ENCODE measurements around the gene SLC39A1.
"Not testable (repeated sequence)": the region's sequence is repeated elsewhere in the genome, so short reads cannot be mapped to it uniquely, and the experiment has no call there.

Gene SLC39A1, protein sequence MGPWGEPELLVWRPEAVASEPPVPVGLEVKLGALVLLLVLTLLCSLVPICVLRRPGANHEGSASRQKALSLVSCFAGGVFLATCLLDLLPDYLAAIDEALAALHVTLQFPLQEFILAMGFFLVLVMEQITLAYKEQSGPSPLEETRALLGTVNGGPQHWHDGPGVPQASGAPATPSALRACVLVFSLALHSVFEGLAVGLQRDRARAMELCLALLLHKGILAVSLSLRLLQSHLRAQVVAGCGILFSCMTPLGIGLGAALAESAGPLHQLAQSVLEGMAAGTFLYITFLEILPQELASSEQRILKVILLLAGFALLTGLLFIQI

DNA sequence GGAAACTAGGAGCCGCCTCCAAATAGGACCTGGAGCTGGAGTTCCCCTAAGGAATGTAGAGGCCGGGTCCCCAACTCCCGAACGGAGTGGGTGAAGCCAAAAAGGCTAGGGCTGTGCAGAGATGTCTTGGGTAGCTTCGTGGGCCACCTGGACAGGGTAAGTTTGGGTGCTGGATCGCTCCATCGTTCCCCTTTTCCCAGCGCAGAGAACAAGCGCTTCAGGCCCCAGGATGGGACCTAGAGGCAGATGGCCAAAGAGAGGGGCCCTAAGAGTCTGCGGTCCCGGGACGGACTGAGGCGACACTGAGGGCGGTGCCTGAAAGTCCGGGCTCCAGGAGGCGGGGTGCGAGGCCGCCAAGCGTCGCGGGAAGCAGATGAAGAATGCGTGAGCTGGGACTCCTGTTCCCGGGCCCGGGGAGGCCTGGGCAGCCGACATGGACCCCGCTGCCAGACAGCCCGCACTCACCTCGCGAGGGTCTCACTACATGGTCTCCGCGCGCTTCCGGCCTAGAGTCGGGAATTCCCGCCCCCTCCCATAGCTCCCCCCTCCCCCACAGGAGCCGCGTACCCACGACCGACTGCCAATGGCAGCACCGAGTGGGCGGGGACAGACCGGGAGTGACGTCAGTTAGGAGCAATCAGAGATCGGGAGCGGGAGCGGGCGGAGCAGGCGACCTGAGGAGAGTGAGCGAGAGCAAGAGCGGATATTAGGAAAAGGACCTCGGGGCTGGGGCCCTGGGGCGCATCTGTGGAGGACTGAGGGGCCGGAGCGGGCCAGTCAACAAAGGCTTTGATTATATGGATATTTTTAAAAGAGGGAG lies at the start of gene SLC39A1:
Gene SLC39A1, minus strand, starts transcription at position 508 of the 820 bp plus-strand sequence. CDS start 822 bp downstream, outside the sequence.
- peak; percentile 98 for DNase-seq

DNA sequence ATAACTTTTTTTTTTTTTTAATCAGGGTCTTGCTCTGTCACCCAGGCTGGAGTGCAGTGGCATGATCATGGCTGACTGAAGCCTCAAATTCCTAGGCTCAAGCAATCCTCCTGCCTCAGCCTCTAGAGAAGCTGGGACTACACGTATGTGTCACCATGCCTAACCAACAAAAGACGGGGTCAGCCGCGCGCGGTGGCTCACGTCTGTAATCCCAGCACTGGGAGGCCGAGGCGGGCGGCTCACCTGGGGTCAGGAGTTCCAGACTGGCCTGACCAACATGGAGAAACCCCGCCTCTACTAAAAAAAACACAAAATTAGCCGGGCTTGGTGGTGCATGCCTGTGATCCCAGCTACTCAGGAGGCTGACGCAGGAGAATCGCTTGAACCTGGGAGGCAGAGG lies 49.2 kb upstream of the SLC39A1 start:
- not testable (repeated sequence) for DNase-seq

DNA sequence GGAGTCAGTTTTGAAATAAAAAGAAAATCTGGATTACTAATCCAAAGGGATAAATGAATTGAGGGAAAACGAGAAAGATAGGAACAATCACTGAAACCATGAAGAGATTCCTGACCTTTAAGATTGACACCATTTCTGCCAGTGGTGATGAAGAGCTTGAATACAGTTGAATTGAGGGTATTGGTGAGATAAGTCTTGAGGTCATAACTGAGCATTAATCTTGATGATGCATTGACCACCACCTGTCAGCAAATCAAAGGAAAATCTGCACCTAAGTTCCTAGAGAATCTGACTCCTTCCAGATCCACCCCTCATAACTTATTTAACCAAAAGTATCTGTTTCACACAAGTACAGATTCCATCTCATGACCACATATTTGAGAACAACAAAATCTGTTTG lies 48.8 kb upstream of the SLC39A1 start:
- no peak for DNase-seq

DNA sequence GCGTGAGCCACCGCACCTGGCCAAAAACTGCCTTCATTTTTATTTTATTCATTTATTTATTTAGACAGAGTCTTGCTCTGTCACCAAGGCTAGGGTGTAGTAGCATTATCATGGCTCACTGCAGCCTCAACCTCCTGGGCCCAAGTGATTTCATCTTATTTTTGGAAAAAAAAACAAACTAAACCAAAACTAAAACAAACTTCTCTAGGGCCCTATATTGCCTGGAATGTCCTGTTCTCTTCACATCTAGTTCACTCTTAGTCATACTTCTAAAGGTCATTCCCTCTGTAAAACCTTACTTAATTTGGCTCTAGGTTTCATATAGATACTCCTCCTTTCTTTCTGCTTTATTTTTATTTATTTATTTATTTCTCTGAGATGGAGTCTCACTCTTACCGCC lies 42.8 kb upstream of the SLC39A1 start:
- DNase-seq: no peak

DNA sequence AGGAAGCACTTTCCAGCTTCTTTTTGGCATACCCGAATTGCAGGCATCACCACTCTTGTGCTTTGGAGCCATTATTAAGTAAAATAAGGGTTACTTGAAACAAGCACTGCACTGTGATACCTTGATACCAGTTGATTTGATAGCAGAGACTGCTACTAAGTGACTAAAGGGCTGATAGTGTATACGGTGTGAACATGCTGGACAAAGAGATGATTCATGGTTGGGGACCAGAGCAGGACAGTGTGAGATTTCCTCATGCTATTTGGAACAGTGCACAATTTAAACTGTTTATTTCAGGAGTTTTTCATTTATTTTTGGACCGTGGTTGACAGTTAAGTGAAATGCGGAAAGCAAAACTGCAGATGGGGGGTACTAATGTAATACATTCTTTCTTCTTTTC lies 37.1 kb upstream of the SLC39A1 start:
- no peak for DNase-seq

DNA sequence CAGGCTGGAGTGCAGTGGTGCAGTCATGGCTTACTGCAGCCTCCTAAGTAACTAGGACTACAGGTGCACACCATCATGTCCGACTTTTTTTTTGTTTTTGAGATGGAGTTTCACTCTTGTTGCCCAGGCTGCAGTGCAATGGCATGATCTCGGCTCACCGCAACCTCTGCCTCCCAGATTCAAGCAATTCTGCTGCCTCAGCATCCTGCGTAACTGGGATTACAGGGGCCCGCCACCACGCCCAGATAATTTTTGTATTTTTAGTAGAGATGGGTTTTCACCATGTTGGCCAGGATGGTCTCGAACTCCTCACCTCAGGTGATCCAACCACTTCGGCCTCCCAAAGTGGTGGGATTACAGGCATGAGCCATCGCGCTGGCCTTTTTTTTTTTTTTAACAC lies 33.5 kb upstream of the SLC39A1 start:
- not testable (repeated sequence) for DNase-seq

DNA sequence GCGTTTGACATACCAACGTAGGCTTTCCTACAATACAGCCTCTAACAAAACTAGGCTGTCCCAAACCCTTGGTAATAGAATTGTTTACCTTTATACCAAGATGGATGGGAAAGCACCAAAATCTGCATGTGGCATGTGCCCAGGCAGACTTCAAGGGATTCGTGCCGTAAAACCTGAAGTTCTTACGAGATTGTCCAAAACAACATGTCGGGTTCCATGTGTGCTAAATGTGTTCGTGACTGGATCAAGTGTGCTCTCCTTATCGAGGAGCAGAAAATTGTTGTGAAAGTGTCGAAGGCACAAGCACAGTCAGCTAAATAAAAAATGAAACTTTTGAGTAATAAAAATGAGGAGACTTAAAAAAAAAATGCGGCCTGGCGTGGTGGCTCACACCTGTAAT lies 32.3 kb upstream of the SLC39A1 start:
- DNase-seq: no peak

DNA sequence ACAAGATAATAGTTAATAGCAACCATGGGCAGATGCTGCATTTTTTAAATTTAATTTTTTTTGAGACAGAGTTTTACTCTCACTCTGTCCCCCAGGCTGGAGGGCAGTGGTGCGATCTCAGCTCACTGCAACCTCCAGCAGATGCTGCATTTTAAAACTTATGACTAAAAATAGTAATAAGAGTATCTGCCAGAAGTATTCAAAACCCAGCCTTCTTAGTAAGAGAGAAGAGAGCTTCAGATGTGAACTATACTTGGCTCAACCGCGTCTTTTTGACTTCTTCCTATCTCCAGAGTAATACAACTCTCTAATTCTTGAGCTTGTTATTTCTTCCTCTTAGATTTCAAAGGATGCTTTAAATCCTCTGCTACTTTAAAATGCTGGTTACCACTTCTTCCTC lies 31.9 kb upstream of the SLC39A1 start:
- DNase-seq: no peak

DNA sequence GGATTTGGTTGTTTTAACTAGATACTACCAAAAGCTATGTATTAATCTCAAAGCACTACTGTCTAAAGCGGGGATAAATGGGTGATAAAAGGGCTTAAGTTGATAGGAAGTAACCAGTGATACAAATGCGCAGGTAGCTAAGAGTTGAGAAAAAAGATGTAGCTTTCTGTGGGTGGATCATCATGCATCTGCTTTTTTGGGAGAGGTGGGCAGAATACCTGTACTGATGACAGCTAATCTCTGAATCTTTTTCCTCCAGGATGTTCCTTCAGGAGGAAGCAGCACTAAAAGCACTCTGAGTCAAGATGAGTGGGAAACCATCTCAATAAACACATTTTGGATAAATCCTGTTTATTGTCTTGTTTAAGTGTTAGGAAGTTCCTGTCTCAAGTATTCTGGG lies 28.5 kb upstream of the SLC39A1 start:
- DNase-seq: no peak

DNA sequence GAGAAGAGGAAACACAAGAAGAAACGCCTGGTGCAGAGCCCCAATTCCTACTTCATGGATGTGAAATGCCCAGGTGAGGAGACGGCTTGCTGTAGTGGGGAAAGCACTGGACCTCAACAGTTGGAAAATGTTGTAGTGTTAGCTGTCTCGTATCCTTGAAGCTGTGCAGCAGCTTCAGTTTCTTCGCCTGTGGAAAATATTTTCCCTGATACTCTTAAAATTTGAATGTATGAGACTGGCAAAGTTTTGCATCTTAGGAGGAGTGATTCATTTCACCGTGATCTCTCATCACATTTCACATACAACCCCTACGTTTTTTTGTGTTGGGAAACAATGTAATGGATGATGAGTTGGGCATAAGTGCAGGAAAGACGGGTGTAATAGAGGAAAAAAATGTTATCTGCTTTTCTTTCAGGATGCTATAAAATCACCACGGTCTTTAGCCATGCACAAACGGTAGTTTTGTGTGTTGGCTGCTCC lies 27.9 kb upstream of the SLC39A1 start:
- no peak for DNase-seq

DNA sequence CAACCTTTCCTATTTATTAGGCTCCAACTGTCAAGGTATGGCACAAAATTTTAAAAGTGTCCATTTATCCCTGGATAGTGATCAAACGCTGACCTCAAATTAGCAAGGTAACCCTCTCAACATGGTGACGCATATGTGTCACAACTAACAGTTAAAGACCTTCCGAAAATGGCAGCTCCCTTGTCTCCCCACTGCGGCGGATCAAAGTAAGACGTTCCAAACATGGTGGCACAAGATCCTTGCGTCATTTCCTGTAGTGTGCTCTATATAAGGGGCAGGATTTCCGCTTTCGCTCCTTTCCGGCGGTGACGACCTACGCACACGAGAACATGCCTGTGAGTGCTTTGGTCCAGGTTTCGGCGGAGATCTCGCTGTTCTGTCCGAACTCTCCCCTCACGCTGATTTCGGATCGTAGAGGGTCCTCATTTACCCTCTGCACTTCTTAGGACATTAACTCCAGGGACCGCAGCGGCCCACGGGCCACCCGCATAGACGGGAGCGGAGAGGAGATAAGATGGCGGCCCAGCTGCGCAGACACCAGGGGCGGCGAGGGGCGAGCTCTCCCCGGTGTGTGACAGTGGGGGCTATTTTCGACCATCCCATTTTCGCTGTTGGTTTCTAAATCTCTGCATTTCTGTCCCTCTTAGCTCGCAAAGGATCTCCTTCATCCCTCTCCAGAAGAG lies 27.3 kb upstream of the SLC39A1 start, which contains the start of gene RPS27:
Gene RPS27, plus strand, starts transcription at position 295 of the 683 bp plus-strand sequence. Its CDS starts 35 bp downstream, at position 330.
- peak; percentile 97 for DNase-seq

DNA sequence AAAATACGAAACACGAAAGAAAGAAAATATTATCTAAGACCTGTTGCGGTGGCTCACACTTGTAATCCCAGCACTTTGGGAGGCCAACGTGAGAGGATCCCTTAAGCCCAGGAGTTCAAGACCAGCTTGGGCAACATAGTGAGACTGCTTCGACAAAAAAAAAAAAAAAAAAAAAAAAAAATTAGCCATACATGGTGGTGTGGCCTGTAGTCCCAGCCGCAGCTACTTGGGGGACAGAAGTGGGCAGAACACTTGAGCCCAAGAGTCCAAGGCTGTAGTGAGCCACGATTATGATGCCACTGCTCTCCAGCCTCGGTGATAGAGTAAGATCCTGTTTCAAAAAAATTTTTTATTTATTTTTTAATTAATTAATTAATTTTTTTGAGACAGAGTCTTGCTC lies 24.3 kb upstream of the SLC39A1 start:
- no peak for DNase-seq

DNA sequence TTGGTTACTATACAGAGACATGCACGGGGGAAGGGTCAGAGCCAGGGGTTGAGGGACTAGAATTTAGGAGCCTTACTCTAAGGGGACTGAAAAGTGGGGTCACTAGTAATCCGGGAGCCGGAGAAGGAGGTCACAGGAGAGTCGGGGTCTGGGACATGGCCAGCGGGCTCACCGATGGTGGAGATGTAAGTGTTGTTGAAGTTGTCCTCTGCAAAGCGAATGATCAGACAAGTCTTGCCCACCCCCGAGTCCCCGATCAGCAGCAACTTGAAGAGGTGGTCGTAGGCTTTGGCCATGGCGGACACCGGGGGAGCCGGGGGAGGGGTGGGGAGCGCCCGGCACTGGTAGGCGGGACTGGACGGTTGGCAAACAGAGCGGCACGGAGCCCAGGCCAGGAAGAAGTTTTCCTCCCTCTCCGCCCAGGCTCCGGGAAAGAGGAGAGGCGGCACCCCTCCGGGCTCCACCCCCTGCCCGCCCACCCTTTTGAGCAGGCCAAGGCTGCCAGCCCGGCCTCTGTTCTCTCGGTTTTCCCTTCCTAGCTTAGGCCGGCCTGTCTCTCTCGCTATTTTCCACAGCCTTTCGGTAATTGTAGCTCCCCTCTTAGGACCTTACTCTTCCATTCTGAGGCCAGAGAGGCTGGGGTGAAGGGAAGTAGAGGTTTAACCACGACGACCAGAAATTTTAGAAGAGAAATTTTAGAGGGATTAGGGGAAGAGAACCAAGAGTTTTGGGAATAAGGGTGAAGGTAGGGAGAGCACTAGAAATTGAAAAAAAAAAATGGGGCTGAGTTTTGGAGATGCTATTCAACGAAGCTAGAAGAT lies 22.8 kb upstream of the SLC39A1 start, which contains the start of gene RAB13:
Gene RAB13, minus strand, starts transcription at position 399 of the 821 bp plus-strand sequence. Its CDS starts 103 bp downstream, at position 296.
- peak; percentile 78 for DNase-seq

DNA sequence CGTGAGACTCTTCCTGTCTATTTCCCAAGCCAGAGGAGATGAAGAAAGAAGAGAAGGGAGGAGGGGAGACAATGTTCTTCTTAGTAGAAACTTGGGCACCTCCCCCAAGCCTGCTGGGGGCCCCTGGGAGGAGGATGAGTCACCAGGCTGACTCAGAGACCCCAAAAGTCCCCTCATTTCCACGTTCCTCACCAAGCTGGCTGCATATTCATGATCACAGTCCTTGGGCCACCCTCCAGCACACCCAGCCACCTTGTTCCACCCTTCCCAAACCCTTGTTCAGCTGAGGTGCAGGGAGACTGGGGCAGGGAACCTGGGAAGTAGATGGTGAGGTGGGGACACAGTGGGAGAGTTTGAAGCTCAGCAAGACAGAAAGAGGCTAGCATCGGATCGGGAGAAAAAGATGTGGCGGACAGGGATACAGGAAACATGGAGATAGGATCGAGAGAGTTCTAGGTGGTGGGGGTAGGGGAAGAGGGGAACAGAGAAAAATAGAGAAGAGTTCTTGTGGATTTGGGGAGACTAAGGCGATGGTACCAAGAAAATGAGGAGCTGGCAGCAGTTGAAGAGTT lies 22.1 kb upstream of the SLC39A1 start:
- no peak for DNase-seq

DNA sequence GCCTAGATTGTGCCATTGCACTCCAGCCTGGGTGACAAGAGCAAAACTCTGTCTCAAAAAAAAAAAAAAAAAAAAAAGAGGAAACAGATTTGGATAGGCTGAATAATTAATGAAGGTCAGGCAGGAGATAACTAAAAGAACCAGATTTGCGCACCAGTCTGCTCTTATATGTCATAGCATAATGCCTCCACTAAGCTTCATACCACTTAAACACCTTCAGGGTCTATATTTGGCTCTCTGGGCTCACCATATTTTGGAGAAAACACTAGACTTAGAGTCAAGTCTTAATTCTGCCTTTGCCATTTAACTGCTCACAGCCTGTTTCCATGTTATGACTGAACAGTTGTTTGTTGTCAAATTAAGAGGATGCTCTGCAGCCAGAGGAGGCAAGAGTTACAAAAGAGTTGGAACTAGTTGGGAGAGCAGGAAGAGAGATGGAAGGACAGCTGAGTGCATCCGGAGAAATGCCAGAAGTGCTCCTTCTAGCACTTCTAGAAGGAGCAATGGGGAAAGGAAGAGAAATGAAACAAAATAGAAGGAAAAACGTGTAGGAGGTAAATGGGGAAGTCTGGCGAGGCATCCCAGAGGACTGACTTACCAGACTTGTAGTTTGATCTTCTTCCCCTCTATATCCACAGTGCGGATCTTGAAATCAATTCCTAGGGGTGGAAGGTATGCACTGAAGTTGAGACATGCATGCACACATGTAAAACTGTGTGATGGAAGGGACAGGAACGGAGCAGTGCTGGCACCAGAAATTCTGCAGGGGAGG lies 21.0 kb upstream of the SLC39A1 start:
- DNase-seq: no peak

DNA sequence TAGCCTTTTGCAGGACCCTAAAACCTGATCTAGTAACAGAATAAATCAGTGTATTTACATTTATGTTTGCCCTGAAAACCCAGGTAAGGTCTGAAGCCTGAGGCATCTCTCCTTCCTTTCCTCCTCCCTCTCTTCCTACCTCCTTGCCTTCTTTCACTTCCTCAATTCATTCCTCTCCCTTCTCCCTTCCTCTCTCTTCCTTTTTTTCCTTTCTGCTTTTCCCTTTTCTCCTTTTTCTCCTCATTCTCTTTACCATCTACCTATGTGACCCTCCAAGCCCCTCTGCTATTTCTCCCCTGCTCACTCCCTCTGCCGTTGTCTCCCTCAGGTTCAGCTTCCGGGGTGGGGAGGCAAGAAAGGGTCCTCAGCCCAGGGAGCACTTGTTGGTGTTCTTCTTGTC lies 18.4 kb upstream of the SLC39A1 start:
- DNase-seq: not testable (repeated sequence)

DNA sequence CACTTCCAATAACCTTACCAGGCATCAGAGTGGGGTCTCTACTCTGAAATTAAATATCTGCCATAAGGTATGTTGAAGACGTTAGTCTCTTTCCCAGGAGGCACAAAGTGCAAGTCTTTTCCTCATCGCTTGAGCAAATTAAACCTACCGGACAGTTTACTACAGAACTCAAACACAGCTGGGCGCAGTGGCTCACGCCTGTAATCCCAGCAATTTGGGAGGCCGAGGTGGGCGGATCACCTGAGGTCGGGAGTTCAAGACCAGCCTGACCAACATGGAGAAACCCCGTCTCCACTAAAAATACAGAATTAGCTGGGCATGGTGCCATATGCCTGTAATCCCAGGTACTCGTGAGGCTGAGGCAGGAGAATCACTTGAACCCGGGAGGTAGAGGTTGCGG lies 15.8 kb upstream of the SLC39A1 start:
- not testable (repeated sequence) for DNase-seq

DNA sequence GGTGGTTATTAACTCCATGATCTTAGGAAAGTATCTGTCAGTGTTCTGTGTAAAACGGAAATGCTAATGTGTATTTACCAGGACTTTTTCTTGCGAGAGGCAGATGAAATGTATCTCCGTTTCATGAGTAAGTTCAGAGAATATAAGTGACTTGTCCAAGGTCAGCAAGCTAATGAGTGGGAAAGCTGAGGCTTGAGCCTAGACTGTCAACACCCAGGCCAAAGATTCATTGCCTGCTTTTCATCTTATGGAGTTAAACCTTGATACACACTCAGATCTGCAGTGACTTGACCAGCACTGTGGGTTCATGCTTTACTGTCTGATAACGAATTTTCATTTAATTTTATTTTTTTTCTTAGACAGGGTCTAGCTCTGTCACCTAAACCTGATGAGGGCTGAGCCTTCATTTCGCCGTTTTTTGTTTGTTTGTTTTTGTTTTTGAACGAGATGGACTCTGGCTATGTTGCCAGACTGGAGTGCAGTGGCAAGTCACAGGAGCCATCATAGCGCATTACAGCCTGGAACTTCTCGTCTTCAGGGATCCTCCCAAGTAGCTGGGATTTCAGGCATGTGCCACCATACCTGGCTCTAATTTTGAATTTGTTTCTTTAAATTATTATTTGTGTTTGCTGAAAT lies 15.1 kb upstream of the SLC39A1 start:
- no peak for DNase-seq

DNA sequence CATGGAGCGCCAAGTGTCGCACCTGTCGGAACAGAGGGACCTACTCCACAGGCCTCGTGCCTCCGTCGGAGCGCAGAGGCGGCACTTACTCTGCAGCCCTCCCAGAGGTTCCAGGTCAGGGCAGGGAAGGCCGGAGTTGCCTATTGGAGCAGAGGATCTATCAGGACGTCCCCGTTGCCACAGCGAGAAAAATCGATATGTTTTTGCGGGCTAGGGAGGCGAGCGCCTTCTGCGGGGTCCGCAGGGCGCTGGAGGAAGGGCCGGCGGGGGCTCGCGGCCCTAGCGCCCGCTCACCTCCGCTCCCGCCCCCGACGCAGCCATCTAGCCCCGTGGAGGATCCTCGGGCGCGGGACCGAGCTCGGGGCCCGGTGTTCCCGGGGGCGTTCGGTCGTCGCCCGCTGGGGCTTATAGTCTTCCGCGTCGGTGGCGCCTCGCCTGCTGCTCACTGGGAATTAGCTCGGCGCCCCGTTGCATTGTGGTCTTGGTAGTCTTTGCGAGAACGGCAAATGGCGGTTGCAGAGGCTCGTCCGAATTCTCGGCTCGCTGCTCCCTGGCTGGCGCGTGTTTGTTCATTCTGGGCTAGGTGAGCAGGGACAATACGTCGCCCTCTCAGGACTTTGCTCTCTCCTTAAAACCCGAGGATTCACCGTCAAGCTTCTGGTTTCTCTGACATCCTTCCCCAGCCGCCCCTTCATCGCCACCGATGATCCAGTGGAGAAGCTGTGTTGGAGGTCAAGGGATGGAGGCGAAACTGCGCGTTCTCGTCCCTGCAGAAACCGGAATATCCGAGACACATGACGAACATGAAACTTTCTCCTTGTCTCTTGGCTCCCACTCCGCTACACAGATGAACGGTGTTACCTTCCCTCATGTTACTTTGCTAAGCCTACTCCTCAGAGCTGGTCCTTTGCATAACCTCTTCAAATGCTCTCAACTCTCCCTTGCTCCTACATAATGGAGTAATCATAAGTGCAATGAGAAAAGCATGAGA lies 14.2 kb upstream of the SLC39A1 start, which contains the start of gene JTB:
Gene JTB, minus strand, starts transcription at position 425 of the 991 bp plus-strand sequence. Its CDS starts 422 bp downstream, at position 3.
- DNase-seq: peak; percentile 80
